HG02884 (cell line): Measurements from ENCODE around the gene SUSD2.
"Not testable (repeated sequence)": the region's sequence is repeated elsewhere in the genome, so short reads cannot be mapped to it uniquely, and the experiment has no call there.

ENCODE experiments used
- ATAC-seq: cut with Tn5 transposase; IDR thresholded peaks from one replicate; pipeline ENCODE4 v1.9.1; 2021; ENCODE audit warnings: mild to moderate bottlenecking, moderate library complexity; ENCODE audit not compliant: unreplicated experiment

SUSD2 gene

DNA sequence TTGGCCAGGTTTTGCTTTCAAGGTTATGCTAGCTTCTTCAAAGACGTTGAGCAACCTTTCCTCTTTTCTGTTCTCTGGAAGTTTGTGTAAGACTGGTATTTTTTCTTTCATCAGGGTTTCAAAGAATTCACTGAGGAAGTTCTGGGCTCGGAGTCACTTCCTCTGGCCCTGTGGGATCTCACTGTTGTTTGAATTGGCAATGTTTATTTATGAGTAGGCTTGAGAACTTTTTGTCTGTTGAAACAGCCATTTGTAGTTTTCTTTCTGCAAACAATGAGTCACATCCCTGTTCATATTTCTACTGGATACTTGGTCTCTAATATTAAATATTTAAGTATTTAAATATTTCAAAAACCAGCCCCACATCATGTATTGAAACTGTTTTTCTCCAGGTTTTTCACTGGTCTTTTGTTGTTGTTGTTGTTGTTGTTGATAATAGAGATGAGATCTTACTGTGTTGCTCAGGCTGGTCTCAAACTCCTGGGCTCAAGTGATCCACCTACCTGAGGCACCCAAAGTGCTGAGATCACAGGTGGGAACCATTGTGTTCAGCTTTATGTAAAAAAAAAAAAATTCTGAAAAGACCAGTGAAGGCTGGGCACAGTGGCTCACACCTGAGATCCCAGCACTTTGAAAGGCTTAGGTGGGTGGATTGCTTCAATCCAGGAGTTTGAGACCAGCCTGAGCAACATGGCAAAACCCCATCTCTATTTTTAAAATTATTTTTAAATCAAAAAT lies 26.9 kb downstream of the SUSD2 start:
- no peak for ATAC-seq

DNA sequence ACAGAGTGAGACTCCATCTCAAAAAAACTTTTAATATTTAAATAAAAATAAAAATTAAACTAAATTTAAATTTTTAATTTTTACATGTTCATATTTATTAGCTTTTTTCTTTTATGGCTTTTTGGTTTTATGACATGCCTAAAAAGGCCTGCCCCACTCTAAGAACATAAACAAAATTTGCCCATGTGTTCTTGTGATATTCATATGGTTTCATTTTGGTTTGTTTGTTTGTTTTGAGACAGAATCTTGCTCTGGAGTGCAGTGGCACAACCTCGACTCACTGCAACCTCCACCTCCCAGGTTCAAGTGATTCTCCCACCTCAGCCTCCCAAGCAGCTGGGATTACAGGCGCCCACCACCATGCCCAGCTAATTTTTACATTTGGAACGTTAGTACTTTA lies 27.7 kb downstream of the SUSD2 start:
- ATAC-seq, result no peak

DNA sequence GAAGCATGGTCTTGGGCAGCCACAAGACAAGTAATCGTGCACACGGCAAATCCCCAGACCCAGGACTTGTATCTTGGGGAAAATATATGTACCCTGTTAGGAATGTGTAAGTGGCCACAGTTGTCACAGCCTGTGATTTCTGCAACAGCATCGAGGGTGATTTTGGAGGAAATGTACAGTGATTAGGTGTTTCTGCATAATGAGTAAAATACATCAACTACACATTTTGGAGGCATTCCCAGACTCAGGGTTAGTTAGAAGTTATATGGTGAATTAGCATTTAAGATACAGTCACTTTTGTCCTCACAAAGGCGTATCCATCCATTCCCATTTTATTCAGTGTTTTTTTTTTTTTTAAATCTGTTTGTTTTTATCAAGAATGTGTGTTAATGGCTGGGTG lies 28.4 kb downstream of the SUSD2 start:
- no peak for ATAC-seq

DNA sequence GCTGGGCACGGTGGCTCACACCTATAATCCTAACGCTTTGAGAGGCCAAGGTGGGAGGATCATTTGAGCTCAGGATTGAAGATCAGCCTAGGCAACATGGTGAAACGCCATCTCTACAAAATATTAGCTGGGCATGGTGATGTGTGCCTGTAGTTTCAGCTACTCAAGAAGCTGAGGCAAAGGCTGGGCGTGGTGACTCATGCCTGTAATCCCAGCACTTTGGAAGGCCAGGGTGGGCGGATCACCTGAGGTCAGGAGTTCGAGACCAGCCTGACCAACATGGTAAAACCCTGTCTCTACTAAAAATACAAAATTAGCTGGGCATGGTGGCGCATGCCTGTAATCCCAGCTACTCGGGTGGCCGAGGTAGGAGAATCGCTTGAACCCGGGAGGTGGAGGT lies 29.1 kb downstream of the SUSD2 start:
- not testable (repeated sequence) for ATAC-seq

GRCh38 chr22:24211716-24212115 lies 30.4 kb downstream of the SUSD2 start:
- ATAC-seq, result not testable (repeated sequence)

GRCh38 chr22:24213111-24213510 lies 31.8 kb downstream of the SUSD2 start:
- ATAC-seq, result not testable (repeated sequence)

GRCh38 chr22:24214467-24215285 lies 33.4 kb downstream of the SUSD2 start:
- no peak for ATAC-seq

DNA sequence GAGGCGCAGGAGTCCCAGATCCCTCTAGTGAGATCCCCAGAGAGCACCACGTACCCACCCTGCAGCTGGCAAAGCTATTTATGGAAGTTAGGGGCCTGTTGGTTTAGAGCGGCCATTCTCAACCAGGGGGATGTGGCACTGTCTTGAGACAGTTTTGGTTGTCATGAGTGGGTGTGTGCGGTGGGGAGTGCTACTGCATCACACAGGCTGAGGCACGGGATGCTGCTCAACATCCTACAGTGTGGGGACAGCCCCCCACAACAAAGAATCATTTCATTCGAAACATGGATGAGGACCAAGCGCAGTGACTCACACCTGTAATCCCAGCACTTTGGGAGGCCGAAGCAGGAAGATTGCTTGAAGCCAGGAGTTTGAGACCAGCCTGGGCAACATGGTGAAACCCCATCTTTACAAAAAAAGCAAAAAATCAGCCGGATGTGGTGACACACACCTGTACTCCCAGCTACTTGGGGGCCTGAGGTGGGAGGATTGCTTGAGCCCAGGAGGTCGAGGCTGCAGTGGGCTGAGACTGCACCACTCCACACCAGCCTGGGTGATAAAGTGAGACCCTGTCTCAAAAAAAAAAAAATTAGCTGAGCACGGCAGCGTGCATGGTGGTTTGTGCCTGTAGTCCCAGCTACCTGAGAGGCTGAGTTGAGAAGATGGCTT lies 35.4 kb downstream of the SUSD2 start:
- no peak for ATAC-seq

DNA sequence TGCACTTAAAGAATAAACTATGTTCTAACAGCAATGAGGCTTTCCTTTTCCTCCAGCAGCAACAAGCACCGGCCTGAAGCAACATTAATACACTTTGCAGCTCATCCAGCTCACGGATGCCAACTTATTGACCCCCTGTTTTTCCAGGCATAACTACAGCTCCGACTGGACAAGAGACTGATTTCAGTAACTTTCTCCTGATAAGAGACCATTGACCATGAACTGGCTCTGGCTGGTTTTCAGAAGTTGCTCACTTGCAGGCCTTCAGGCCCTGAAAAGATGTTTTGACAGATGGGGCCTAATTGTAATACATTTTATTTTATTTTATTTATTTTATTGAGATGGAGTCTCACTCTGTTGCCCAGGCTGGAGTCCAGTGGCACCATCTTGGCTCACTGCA lies 36.1 kb downstream of the SUSD2 start:
- ATAC-seq, result no peak

GRCh38 chr22:24219750-24220149 lies 38.5 kb downstream of the SUSD2 start:
- ATAC-seq, result no peak

DNA sequence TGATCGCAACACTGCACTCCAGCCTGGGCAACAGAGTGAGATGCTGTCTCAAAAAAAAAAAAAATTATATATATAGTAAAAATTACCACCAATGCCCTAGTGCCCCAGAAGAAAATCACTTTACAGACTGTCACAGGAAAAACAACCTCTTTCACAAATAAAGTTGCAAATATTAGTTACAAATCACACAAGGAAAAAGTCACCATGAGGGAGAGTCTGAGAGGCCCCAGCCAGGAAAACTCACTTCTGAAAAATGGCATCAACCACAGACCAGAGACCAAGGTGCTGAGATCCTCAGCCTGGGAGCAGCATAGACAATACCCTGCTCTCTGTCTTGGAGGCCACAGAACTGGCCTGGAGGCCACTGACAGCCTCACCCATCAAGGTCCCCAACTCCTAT lies 43.2 kb downstream of the SUSD2 start:
- ATAC-seq, result no peak

- ATAC-seq, result no peak
These were observed 43.8 kb downstream of the SUSD2 start for GRCh38 chr22:24225044-24225601.

DNA sequence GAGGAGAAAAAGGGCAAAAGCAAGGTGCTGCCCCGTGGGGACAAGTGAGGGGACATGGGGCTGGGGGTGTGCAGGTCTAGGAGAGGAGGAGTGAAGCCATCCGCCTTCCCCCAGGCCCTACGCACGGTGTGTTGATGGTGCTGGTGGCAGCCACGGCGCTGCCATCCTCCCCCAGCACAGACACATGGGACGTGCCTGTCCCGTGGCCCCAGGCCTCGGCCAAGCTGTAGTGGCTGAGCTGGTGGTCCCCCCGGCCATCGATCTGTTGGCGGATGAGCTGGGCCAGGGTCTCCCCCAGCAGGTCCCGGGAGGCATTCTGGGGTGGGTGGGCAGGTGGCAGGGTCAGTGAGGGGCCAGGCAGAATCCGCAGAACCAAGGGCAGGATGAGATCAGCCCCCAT lies 44.7 kb downstream of the SUSD2 start:
- no peak for ATAC-seq

- ATAC-seq, result no peak
These were observed 49.8 kb downstream of the SUSD2 start for GRCh38 chr22:24230911-24231656.

DNA sequence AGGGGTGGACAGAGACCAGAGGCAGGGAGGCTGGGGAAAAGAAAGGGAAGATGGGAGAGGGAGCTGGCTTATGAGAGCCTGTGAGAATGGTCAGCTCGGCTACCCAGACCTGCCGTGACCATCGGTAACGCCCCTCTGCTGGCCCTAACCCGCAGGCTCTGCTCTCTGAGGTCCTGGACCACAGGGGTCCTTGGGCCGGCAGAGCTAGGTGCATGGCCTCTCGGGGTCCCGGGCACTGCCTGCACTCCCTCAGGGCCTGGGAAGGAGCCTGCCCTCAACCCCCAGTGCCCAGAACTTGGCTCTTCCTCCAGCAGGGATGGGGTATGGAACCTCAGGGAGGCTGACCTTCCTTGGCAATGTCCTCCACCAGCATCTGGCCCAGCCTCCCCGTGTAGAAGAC lies 50.4 kb downstream of the SUSD2 start:
- ATAC-seq, result no peak

DNA sequence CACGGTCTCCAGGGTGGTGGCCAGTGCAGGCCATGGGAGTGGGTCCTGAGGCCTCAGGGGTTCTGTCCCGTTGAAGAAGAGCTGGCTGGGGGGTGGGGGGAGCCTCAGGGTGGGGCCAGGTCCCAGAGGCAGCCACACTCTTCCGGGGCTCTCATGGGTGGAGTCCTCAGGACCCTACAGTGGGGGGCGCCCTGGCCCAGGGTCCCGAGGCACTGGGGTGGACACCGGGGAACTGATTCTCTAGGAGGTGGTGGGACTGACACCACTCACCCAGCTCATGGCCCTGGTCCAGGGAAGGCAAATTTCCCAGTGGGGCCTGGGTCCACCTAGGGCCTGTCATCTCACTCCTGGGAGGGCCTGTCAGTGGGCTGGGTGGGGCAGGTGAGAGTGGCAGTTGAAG lies 50.8 kb downstream of the SUSD2 start:
- no peak for ATAC-seq

DNA sequence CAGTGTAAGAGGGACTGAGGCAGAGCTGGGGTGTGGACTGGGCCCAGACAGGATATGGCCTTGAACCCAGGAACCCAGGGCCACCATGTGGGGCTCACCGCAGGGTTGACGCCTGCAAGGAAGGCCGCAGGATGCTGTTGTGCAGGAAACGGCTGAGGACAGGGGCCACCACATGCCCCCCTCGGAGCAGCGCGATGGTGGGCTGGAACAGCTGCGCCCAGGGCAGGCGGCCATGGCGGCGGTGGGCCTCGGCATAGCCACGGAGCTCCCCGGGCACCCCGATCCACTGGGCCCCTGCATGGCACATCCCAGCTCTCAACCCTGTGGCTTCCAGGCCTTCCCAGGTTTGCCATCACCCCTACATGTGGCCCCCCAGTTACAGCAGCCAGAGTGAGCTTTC lies 51.4 kb downstream of the SUSD2 start:
- ATAC-seq, result no peak

GRCh38 chr22:24233235-24233634 lies 51.9 kb downstream of the SUSD2 start:
- ATAC-seq, result no peak

GRCh38 chr22:24233816-24234215 lies 52.5 kb downstream of the SUSD2 start:
- ATAC-seq, result no peak

GRCh38 chr22:24235315-24235714 lies 54.0 kb downstream of the SUSD2 start:
- ATAC-seq, result no peak

GRCh38 chr22:24236656-24237055 lies 55.4 kb downstream of the SUSD2 start:
- no peak for ATAC-seq
